Choroid plexus epithelial cell (primary cell): ENCODE measurements around the gene RPRD2.
A peak's percentile ranks its signal among the peaks of the same experiment; 100 is the strongest.

Experiments
- DNase-seq: peaks from one replicate; pipeline ENCODE4 v3.0.0-alpha.2; 2010; ENCODE audit warnings: low read depth
- H3K4me3 ChIP-seq: 2 replicates; pipeline ENCODE4 v1.5.1; 2011; ENCODE audit warnings: low read depth, mild to moderate bottlenecking, control low read depth, low read length, moderate library complexity
- TF ChIP-seq, protein P1 (sequence below): conservative IDR thresholded peaks from 2 replicates; pipeline ENCODE4 v1.5.1; 2011; ENCODE audit warnings: low read depth, mild to moderate bottlenecking, control low read depth, inconsistent platforms, low read length, moderate library complexity

The RPRD2 gene

DNA sequence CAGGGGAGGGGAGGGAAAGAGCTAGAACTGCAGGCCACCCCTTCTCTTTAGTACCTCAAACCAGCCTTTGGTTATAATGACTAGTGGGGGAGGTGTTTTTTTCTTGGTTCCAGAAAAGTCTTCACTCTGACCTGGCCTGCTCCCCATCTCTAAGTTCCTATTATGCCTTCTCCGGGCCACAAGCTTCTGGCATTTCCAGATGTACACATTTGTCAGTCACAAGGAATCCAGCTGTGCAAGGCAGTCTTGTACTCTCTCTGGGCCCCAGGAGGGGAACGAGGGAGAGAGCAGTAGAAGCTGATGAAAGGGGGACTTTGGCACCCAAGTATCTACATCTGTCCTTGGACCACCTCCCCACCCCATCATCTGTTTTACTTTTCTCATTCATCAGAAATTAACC is 148.9 kb downstream of the RPRD2 start:
- DNase-seq: peak; percentile 33
- TF ChIP-seq, protein P1, sequence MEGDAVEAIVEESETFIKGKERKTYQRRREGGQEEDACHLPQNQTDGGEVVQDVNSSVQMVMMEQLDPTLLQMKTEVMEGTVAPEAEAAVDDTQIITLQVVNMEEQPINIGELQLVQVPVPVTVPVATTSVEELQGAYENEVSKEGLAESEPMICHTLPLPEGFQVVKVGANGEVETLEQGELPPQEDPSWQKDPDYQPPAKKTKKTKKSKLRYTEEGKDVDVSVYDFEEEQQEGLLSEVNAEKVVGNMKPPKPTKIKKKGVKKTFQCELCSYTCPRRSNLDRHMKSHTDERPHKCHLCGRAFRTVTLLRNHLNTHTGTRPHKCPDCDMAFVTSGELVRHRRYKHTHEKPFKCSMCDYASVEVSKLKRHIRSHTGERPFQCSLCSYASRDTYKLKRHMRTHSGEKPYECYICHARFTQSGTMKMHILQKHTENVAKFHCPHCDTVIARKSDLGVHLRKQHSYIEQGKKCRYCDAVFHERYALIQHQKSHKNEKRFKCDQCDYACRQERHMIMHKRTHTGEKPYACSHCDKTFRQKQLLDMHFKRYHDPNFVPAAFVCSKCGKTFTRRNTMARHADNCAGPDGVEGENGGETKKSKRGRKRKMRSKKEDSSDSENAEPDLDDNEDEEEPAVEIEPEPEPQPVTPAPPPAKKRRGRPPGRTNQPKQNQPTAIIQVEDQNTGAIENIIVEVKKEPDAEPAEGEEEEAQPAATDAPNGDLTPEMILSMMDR: no peak
- no peak overlapping the region for H3K4me3 ChIP-seq

DNA sequence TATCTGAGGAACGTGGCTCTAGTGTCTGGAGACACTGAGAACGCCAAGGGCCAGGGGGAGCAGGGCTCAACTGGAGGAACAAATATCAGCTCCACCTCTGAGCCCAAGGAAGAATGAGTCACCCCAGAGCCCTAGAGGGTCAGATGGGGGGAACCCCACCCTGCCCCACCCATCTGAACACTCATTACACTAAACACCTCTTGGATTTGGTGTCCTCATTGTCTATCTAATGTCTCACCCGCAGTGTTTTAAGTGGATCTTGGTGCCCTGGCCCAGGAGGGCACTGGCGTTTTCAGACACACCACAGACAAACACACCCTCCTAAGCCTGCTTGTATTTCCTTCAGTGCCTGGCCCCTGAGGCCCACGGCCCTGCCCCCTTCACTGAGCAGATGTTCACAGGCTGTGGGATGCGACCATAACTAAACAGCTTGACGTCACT is 149.4 kb downstream of the RPRD2 start:
- no peak overlapping the region for H3K4me3 ChIP-seq
- TF ChIP-seq, protein P1: no peak
- DNase-seq: no peak

DNA sequence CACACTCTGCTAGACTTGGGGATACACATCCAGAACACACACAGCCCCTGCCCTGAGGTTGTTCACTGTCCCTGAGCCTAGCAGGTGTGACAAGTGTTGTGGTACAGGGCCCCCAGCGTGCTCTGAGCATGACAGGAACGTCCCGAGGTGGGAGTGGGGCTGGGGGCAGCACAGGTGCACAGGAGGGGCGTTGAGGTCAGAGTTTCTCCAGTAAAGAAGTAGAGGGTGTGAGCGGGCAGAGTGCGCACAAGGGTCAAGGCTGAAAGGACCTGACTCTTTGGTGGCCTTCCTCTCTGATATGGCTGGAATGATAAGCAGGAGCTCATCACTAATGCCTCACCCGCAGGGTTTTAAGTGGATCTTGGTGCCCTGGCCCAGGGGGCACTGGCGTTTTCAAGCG is 150.3 kb downstream of the RPRD2 start:
- H3K4me3 ChIP-seq: no peak overlapping the region
- TF ChIP-seq, protein P1: no peak
- DNase-seq: no peak

DNA sequence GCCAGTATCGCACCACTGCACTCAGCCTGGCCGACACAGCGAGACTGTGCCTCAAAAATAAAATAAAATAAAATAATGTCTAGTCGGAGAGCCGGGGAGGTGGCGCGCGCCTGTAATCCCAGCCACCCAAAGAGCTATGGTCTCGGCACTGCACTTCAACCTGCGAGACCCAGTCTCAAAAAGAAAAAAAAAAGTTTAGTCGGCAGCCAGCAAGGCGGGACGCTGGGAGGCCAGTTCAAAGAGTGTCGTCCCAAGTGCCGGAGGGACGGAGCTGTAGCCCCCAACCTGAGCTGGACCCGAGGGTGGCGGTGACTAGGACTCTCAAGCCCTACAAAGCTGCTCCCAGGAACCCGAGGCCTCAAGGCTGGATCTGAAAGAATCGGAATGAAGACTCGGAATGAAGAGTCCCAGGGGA is 151.0 kb downstream of the RPRD2 start:
- TF ChIP-seq, protein P1: no peak
- H3K4me3 ChIP-seq: peak overlapping the region; percentile 79
- no peak for DNase-seq

DNA sequence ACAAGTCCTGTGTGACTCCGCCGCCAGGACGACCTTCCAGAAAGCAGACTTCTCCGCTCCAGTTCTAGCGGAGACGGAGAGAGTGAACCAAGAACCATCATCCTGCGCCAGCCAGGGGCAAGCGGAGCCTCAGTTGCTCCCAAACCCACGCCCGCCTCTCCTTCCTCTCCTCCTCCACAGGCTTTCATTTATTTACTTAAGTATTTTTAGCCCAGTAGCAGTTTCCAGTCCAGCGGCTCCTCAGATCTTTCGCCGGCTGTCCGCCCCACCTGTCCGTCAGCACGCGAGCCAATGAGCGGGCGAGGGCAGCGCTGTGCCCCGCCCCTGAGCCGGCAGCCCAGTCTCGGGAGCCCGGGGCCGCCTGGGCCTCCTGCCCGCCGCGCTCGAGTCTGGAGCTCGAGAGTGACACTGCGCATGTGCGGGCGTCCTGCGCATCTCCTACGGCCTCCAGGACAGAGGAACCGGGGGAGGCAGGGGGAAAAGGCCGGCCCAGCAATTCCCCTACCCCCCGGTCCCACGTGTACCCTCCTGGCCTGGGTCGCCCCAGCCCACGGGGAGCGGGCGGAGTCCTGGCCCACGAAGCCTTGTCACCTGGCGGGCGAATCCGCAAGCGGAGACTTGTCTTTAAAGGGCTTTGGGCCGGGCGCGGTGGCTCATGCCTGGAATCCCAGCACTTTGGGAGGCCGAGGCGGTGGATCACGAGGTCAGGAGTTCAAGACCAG is 151.5 kb downstream of the RPRD2 start, which contains the start of gene FALEC:
FALEC (plus strand) TSS at position 425 of the 722 bp plus-strand sequence.
- TF ChIP-seq, protein P1: peak; percentile 1
- peak within 1 kb of the TSS; percentile 79 for H3K4me3 ChIP-seq
- DNase-seq: peak; percentile 97

DNA sequence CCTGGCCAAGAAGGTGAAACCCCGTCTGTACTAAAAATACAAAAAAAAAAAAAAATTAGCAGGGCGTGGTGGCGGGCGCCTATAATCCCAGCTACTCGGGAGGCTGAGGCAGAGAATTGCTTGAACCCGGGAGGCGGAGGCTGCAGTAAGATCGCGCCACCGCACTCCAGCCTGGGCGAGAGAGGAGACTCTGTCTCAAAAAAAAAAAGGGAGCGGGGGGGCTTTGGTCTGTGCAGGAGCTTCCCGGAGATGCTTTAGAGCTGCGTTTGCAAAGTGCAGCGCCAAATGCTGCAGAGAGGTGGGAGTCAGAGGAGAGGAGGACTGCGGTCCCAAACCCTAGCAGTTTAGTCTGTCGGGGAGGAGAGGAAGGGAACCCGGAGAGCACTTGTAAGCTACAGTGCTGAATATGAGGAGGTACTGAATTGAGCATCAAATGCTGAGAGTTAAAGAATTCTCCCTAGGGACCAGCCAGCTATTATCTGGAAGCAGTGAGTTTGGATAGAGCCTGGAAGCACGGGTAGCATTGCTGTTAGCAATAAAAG is 152.2 kb downstream of the RPRD2 start:
- TF ChIP-seq, protein P1: peak; percentile 38
- peak overlapping the region; percentile 79 for H3K4me3 ChIP-seq
- DNase-seq: no peak

DNA sequence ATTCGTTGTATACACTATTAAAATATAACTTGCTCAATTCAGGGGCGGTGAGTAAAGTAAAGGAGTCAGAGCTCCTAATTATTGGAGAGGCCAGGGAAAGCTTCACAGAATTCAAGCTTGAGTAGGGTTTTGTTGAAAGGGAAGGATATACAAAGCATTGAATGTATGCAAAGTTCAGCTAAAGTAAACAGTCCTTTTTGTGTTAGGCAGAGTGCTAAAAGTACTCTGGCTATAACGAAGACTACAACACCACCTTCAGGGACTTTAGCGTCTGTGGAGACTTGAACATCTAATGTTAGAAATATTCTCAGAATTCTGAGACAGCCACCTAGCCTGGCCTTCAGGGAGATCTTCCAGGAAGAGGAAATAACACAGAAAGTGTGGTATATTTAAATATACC is 152.7 kb downstream of the RPRD2 start:
- peak; percentile 72 for DNase-seq
- TF ChIP-seq, protein P1: peak; percentile 38
- H3K4me3 ChIP-seq: peak overlapping the region; percentile 79
